ENCODE measurements around the gene FAM181B.

FAM181B gene

DNA sequence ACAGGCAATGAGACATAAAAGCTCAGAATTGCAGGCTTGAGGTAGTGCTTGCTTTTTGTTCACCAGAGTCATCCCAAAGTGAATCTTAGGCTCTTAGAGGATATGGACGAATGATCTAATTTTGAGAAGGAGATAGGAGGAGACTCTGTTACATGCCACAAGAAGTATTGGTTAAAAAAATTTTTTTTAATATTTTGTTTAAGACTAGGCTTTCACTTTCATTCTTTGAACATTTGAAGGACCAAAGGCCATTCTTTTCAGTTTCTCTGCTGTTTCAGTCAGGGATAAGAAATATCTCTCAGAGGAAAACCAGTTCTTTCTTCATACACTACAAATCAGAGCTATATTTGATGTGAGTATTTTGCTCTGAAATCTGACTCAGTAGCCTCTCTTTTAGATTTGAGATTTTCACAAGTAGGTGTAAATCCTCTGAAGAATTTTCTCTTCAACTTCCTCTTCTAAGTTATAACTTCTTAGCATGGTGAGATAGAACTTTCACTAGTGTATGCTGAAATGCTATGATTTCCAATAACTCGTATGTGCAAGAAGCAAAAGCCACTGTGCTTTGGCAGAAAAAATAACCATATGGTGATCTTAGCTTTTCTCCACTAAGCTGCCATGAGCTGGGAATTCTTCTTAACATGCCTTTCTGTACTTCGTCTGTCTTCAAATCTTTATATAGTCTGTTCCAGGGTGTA is 24.1 kb upstream of the FAM181B start:
- peaks cover 7% of the 10 kb centered on the region for H3K4me1 ChIP-seq (ENCODE audit: control insufficient read depth, insufficient read depth, low read length)
- no peaks in the 10 kb centered on the region for H3K27me3 ChIP-seq (ENCODE audit: control insufficient read depth, insufficient read depth, low read length)

DNA sequence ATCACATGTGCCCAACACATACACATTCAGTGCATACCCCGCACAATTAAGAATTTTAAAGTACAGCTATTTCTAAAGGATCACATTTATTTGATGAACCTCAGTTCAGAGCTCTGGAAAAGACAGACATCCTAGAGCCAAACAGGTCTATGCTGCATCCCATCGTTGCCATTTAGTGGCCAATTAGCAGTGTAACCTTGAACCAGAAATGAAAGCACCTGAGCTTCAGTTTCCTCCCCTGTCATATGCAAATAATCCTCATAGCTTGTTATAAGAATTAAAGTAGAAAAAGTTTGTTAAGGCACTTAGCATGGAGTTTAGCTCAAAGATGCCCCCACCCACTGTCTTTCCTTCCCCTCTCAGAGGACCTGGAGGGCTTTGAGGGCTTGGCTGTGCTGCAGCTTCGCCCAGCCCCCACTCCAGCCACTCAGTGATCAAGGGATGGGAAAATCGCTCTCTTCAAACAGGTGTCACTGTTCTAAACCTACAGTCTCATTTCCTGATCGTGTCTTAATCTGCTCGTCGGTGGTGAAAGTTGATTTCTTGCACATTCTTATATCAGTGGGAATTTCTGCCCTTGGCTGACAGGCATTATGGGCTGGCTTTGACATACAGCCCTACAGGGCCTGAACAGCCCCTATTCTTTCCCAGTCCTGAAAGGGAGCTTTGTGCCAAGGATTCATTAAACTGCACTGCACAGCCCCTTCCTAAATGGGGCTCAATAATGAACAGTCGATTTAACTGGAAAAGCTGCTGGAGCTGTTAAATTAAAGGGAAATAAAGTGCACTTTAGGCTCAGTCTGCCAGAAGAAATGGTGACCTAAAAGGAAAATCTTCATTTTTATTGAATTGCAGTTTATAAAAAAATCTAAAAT is 23.3 kb upstream of the FAM181B start:
- H3K27me3 ChIP-seq (ENCODE audit: control insufficient read depth, insufficient read depth, low read length): no peaks in the 10 kb centered on the region
- H3K9ac ChIP-seq (ENCODE audit: low read depth, low read length): no peak overlapping the region
- peaks cover 7% of the 10 kb centered on the region for H3K4me1 ChIP-seq (ENCODE audit: control insufficient read depth, insufficient read depth, low read length)
- no peaks in the 10 kb centered on the region for H3K9me3 ChIP-seq (ENCODE audit: control insufficient read depth, insufficient read depth, low read length)
- no peaks in the 10 kb centered on the region for H3K36me3 ChIP-seq (ENCODE audit: control insufficient read depth, insufficient read depth, low read length)
- no peak overlapping the region for H3K4me3 ChIP-seq (ENCODE audit: low read depth, low read length)

More for the DNA sequence above, 24.1 kb upstream of the FAM181B start:
- Histone ChIP-seq H3K36me3 (ENCODE audit: control insufficient read depth, insufficient read depth, low read length) (no peaks in the 10 kb centered on the region), H3K9me3 (ENCODE audit: control insufficient read depth, insufficient read depth, low read length) (no peaks in the 10 kb centered on the region), H3K4me3 (ENCODE audit: low read depth, low read length) (no peak overlapping the region), H3K9ac (ENCODE audit: low read depth, low read length) (no peak overlapping the region)

DNA sequence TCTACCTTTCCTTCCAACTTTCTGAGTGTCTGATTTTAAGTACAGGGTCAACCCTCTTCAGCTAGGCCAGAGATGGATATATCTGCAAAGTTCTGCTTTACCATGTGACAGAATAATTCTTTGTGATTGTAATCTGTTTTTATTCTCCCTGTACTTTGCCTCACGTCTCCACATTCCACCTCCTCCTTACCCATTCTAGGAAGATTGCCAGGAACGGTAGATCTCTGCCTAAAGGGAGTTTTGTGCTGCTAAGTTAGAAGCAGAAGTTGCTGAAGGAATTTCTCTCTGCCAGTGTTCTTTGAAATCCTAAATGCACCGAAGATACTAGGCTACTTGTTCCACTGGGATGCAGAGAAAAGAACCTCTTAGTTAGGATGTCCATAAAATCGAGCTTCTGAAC is 20.7 kb upstream of the FAM181B start:
- H3K36me3 ChIP-seq (ENCODE audit: control insufficient read depth, insufficient read depth, low read length): no peaks in the 10 kb centered on the region
- H3K9ac ChIP-seq (ENCODE audit: low read depth, low read length): no peak overlapping the region
- no peak overlapping the region for H3K4me3 ChIP-seq (ENCODE audit: low read depth, low read length)
- H3K27me3 ChIP-seq (ENCODE audit: control insufficient read depth, insufficient read depth, low read length): no peaks in the 10 kb centered on the region
- no peaks in the 10 kb centered on the region for H3K9me3 ChIP-seq (ENCODE audit: control insufficient read depth, insufficient read depth, low read length)
- peaks cover 7% of the 10 kb centered on the region for H3K4me1 ChIP-seq (ENCODE audit: control insufficient read depth, insufficient read depth, low read length)

DNA sequence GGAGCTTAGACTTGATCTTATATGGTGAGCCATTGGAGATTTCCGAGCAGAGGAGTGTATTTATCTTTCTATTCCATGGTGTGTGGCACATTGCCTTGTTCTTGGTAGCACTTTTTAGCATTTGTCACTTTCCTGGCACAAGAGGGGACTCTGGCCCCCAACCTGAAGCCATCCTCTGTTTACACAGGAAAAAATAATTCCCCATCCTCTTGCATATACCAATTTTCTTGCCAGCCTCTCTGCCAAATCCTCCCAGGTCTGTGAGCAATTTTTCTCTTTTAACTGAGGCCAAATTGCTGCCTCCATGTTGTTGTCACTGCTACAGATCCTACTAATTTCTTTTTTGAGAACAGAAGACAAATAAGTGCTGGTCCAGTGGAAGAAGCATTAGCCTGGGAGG is 20.3 kb upstream of the FAM181B start:
- H3K9ac ChIP-seq (ENCODE audit: low read depth, low read length): no peak overlapping the region
- H3K4me1 ChIP-seq (ENCODE audit: control insufficient read depth, insufficient read depth, low read length): peaks cover 7% of the 10 kb centered on the region
- no peak overlapping the region for H3K4me3 ChIP-seq (ENCODE audit: low read depth, low read length)
- no peaks in the 10 kb centered on the region for H3K9me3 ChIP-seq (ENCODE audit: control insufficient read depth, insufficient read depth, low read length)
- H3K27me3 ChIP-seq (ENCODE audit: control insufficient read depth, insufficient read depth, low read length): no peaks in the 10 kb centered on the region
- H3K36me3 ChIP-seq (ENCODE audit: control insufficient read depth, insufficient read depth, low read length): no peaks in the 10 kb centered on the region

DNA sequence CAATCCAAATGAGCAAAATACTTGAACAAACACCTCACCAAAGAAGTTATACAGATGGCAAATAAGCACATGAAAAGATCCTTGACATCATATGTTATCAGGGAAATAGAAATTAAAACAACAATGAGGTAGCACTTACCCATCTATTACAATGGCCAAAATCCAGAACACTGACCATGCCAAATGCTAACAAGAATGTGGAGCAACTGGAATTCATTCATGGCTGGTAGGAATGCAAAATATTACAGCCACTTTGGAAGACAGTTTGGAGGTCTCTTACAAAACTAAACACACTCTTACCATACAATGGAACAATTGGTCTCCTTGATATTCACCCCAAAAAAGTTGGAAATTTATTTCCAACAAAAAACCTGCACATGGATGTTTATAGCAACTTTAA is 19.1 kb upstream of the FAM181B start:
- Histone ChIP-seq H3K9ac (ENCODE audit: low read depth, low read length) (no peak overlapping the region), H3K9me3 (ENCODE audit: control insufficient read depth, insufficient read depth, low read length) (no peaks in the 10 kb centered on the region), H3K36me3 (ENCODE audit: control insufficient read depth, insufficient read depth, low read length) (no peaks in the 10 kb centered on the region), H3K4me1 (ENCODE audit: control insufficient read depth, insufficient read depth, low read length) (peaks cover 7% of the 10 kb centered on the region), H3K4me3 (ENCODE audit: low read depth, low read length) (no peak overlapping the region), H3K27me3 (ENCODE audit: control insufficient read depth, insufficient read depth, low read length) (no peaks in the 10 kb centered on the region)

DNA sequence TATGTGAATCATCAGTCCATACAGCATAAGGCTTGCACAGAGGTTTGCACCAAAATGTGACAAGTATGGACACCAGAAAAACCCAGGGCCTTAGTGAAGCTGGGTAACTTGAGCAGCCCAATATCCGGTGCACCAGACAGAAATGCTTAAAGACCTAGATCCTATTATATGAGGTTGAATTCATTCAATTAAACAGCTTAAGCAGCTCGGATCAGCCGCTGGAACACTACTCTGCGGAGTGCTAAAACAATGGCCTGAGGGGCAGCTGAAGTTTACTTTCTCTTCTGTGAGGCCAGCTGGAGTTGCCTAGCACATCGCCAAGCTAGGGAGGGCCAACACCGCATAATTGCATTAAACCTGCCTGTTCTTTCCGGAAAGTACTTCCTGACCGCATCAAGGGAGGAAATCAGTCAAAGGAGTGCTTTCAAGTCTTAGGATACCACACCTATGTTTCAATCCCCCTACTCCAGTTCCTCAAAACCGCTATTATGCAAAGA is 17.0 kb upstream of the FAM181B start:
- Histone ChIP-seq H3K9ac (ENCODE audit: low read depth, low read length) (no peak overlapping the region), H3K36me3 (ENCODE audit: control insufficient read depth, insufficient read depth, low read length) (no peaks in the 10 kb centered on the region), H3K4me3 (ENCODE audit: low read depth, low read length) (no peak overlapping the region), H3K9me3 (ENCODE audit: control insufficient read depth, insufficient read depth, low read length) (no peaks in the 10 kb centered on the region), H3K27me3 (ENCODE audit: control insufficient read depth, insufficient read depth, low read length) (no peaks in the 10 kb centered on the region), H3K4me1 (ENCODE audit: control insufficient read depth, insufficient read depth, low read length) (no peaks in the 10 kb centered on the region)

DNA sequence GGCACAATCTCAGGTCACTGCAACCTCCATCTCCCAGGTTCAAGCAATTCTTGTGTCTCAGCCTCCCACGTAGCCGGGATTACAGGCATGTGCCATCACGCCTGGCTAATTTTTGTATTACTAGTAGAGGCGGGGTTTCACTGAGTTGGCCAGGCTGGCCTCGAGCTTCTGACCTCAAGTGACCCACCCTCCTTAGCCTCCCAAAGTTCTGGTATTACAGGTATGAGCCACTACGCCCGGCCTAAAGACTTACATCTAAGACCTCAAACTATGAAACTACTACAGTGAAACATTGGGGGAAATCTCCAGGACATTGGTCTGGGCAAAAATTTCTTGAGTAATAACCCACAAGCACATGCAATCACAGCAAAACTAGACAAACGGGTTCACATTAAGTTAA is 13.8 kb upstream of the FAM181B start:
- no peaks in the 10 kb centered on the region for H3K36me3 ChIP-seq (ENCODE audit: control insufficient read depth, insufficient read depth, low read length)
- no peak overlapping the region for H3K4me3 ChIP-seq (ENCODE audit: low read depth, low read length)

DNA sequence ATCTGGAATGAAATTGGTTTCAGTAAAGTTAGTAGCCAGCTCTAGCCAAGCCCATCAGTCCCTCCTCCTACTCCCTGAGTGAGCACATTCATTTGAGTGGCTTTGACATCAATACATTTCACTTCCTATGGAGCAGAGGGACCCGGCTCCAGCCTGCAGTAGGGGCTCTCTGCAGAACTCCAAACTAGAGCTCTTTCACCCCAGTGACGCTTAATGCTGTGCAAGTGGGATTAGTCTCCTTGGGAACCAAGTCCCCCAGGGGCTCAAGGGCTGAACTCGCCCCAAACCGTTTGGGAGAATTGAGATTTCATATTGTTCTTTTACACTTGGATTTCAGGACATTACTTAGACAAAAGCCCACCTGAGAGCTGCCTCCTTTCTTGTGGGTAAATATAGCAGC is 4.4 kb upstream of the FAM181B start:
- Histone ChIP-seq H3K9me3 (ENCODE audit: control insufficient read depth, insufficient read depth, low read length) (no peaks in the 10 kb centered on the region), H3K9ac (ENCODE audit: low read depth, low read length) (no peak overlapping the region), H3K36me3 (ENCODE audit: control insufficient read depth, insufficient read depth, low read length) (no peaks in the 10 kb centered on the region), H3K4me3 (ENCODE audit: low read depth, low read length) (no peak overlapping the region), H3K27me3 (ENCODE audit: control insufficient read depth, insufficient read depth, low read length) (peaks cover 16% of the 10 kb centered on the region), H3K4me1 (ENCODE audit: control insufficient read depth, insufficient read depth, low read length) (peaks cover 10% of the 10 kb centered on the region)

More for the DNA sequence above, 13.8 kb upstream of the FAM181B start:
- H3K27me3 ChIP-seq (ENCODE audit: control insufficient read depth, insufficient read depth, low read length): no peaks in the 10 kb centered on the region
- no peaks in the 10 kb centered on the region for H3K4me1 ChIP-seq (ENCODE audit: control insufficient read depth, insufficient read depth, low read length)
- H3K9me3 ChIP-seq (ENCODE audit: control insufficient read depth, insufficient read depth, low read length): no peaks in the 10 kb centered on the region
- H3K9ac ChIP-seq (ENCODE audit: low read depth, low read length): no peak overlapping the region

DNA sequence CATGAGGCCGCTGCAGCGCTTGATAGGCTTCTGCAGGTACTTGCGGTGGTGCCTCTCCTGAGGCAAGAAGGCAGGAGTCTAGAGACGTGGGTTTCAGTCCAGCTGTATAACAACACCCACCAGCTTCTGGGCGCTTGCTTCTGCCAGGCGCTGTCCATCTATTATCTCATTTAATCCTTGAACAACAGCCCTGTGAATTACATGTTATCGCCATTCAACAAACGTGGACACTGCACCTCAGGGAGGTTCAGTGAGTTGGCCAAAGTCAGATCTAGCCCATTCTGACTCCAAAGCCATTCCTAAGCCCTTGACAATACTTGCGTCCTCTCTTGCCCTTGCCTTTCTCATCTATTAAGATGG is 436 bp upstream of the FAM181B start:
- Histone ChIP-seq H3K9me3 (ENCODE audit: control insufficient read depth, insufficient read depth, low read length) (no peaks in the 10 kb centered on the region), H3K9ac (ENCODE audit: low read depth, low read length) (no peak overlapping the region), H3K4me1 (ENCODE audit: control insufficient read depth, insufficient read depth, low read length) (peaks cover 14% of the 10 kb centered on the region), H3K4me3 (ENCODE audit: low read depth, low read length) (peak overlapping the region; percentile 63), H3K27me3 (ENCODE audit: control insufficient read depth, insufficient read depth, low read length) (peaks cover 48% of the 10 kb centered on the region), H3K36me3 (ENCODE audit: control insufficient read depth, insufficient read depth, low read length) (no peaks in the 10 kb centered on the region)

DNA sequence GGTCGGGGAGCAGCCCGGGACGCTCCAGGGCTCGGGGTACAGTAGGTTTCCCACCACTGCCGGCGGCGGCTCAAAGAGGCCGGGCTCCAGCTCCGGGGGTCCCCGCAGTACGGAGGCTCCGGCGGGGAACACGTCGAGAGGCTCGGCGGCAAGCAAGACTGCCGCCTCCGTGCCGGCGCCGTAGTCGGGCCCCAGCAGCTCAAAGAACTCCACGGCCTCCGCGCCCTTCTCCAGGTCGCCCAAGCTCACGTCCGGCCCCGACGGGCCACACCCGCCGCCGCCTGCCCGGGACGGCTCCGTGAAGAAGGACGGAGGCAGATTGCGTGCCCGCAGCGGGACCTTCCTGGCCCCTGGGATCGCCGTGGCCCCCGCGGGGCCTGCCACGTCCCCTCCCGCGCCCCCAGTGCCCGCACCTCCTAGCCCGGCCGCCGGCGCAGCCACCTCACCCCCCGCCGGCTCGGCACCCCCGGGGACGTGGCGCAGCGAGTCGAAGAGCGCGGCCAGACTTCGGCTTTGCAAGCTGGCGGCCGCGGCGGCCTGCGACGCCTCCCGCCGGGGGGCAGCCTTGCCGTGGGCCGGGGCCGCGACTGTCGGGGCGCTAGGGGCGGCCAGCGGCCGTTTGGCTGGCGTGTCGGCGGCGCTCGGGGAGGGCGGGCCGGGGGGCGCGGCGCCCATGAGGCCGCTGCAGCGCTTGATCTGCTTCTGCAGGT is 775 bp downstream of the FAM181B start:
- H3K9ac ChIP-seq (ENCODE audit: low read depth, low read length): no peak overlapping the region
- no peaks in the 10 kb centered on the region for H3K36me3 ChIP-seq (ENCODE audit: control insufficient read depth, insufficient read depth, low read length)
- H3K4me1 ChIP-seq (ENCODE audit: control insufficient read depth, insufficient read depth, low read length): peaks cover 14% of the 10 kb centered on the region
- no peaks in the 10 kb centered on the region for H3K9me3 ChIP-seq (ENCODE audit: control insufficient read depth, insufficient read depth, low read length)
- H3K4me3 ChIP-seq (ENCODE audit: low read depth, low read length): peak overlapping the region; percentile 63
- peaks cover 52% of the 10 kb centered on the region for H3K27me3 ChIP-seq (ENCODE audit: control insufficient read depth, insufficient read depth, low read length)

DNA sequence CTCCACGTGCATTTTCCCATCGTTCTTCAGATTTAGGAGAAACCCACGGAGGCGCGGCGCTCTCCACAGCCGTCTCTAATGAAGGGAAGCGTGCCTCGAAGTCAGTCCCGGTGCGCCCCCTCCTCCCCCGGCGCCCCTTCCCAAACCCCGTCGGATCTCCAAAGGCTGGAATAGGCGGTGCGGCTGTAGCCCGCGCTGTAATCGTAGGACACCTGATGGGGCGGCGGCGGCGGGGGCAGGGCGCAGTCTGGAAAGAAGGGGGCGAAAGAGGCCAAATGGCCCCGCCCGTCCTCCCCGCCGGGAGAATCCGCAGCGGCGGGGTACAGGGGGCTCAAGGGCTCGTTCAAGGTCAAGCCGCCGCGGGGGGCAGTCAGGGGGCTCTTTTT is 1.3 kb downstream of the FAM181B start:
- Histone ChIP-seq H3K9me3 (ENCODE audit: control insufficient read depth, insufficient read depth, low read length) (no peaks in the 10 kb centered on the region), H3K36me3 (ENCODE audit: control insufficient read depth, insufficient read depth, low read length) (no peaks in the 10 kb centered on the region), H3K4me1 (ENCODE audit: control insufficient read depth, insufficient read depth, low read length) (peaks cover 14% of the 10 kb centered on the region), H3K9ac (ENCODE audit: low read depth, low read length) (no peak overlapping the region), H3K27me3 (ENCODE audit: control insufficient read depth, insufficient read depth, low read length) (peaks cover 52% of the 10 kb centered on the region), H3K4me3 (ENCODE audit: low read depth, low read length) (peak overlapping the region; percentile 63)

Measured in iPS-15b (cell line).